Gastrocnemius medialis (tissue), 4 donors: ENCODE results near the gene CTDSPL.

ENCODE experiments used
- POLR2A ChIP-seq, 2 donors: fragments of 450-650 bp; IDR thresholded peaks; one replicate each; pipeline ENCODE4 v1.6.1; 2017; ENCODE audit warnings: antibody characterized with exemption in 2 of 2, mild to moderate bottlenecking in 2 of 2, moderate library complexity in 2 of 2
- TF ChIP-seq, protein P1 (sequence below), 5 experiments: fragments of 450-650 bp in 3 of 5; fragments of 200-600 bp in 2 of 5; sonication (generic) in 2 of 5; IDR thresholded peaks in 4 of 5; conservative IDR thresholded peaks in 1 of 5; 1 replicate in 4 of 5; 2 replicates in 1 of 5; pipeline ENCODE4 v1.5.1; 2016 to 2019; ENCODE audit warnings: antibody characterized with exemption in 5 of 5, mild to moderate bottlenecking in 3 of 5, moderate library complexity in 3 of 5

DNA sequence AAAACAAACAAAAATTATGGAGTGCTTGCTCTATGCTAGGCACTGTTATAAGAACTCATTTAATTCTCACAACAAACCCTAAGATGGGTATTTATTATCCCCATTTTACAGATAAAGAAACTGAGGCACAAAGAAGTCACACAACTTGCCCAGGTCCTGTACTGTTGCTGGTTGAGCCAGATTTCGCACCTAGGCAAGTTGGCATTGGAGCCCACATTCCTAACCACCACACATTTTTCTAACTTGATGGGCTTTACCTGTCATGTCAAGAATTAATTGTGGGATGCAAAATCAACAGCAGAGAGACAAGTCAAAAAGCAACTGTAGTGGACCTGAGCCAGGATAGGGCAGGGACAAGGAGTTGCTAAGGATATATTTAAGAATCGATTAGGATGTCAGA, 81.0 kb downstream of the CTDSPL start:
- TF ChIP-seq, protein P1, sequence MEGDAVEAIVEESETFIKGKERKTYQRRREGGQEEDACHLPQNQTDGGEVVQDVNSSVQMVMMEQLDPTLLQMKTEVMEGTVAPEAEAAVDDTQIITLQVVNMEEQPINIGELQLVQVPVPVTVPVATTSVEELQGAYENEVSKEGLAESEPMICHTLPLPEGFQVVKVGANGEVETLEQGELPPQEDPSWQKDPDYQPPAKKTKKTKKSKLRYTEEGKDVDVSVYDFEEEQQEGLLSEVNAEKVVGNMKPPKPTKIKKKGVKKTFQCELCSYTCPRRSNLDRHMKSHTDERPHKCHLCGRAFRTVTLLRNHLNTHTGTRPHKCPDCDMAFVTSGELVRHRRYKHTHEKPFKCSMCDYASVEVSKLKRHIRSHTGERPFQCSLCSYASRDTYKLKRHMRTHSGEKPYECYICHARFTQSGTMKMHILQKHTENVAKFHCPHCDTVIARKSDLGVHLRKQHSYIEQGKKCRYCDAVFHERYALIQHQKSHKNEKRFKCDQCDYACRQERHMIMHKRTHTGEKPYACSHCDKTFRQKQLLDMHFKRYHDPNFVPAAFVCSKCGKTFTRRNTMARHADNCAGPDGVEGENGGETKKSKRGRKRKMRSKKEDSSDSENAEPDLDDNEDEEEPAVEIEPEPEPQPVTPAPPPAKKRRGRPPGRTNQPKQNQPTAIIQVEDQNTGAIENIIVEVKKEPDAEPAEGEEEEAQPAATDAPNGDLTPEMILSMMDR (IDR thresholded peaks at IDR 0.05 in 4 of 5, conservative IDR thresholded peaks at IDR 0.05 in 1 of 5), result no peak
- TF ChIP-seq POLR2A (IDR thresholded peaks at IDR 0.05), result no peak
